Activated T-helper 1 cell treated with Interleukin-2 at 50 U/mL for 16 hours (primary cell): ENCODE measurements around the gene TM7SF3.

Source experiments
- DNase-seq: peaks from one replicate; pipeline ENCODE4 v3.0.0-alpha.2; 2020; ENCODE audit warnings: low read depth

Gene TM7SF3

GRCh38 chr12:27014859-27015729, 910 bp upstream of the TM7SF3 start:
- no peak for DNase-seq

GRCh38 chr12:27013611-27014084, 536 bp downstream of the TM7SF3 start:
- DNase-seq: no peak

GRCh38 chr12:27012982-27013255, 1.3 kb downstream of the TM7SF3 start:
- DNase-seq: no peak

GRCh38 chr12:27012239-27012981, 1.8 kb downstream of the TM7SF3 start:
- no peak for DNase-seq

GRCh38 chr12:27009881-27010301, 4.3 kb downstream of the TM7SF3 start:
- DNase-seq: no peak

GRCh38 chr12:27008081-27008480, 6.1 kb downstream of the TM7SF3 start:
- no peak for DNase-seq

GRCh38 chr12:27006797-27007467, 7.3 kb downstream of the TM7SF3 start:
- no peak for DNase-seq

GRCh38 chr12:27005495-27005894, 8.7 kb downstream of the TM7SF3 start:
- DNase-seq: no peak

GRCh38 chr12:27003421-27004381, 10.5 kb downstream of the TM7SF3 start:
- no peak for DNase-seq

- no peak for DNase-seq
Observed at GRCh38 chr12:27002141-27002540, 12.0 kb downstream of the TM7SF3 start.

GRCh38 chr12:27001663-27002062, 12.5 kb downstream of the TM7SF3 start:
- DNase-seq: no peak

- no peak for DNase-seq
Observed at GRCh38 chr12:27000961-27001360, 13.2 kb downstream of the TM7SF3 start.

- DNase-seq: no peak
Observed at GRCh38 chr12:26997003-26997402, 17.2 kb downstream of the TM7SF3 start.

GRCh38 chr12:26995706-26996105, 18.5 kb downstream of the TM7SF3 start:
- DNase-seq: no peak

GRCh38 chr12:26994109-26994508, 20.1 kb downstream of the TM7SF3 start:
- DNase-seq: no peak

- DNase-seq: no peak
Observed at GRCh38 chr12:26991826-26992225, 22.4 kb downstream of the TM7SF3 start.

GRCh38 chr12:26989873-26990272, 24.3 kb downstream of the TM7SF3 start:
- no peak for DNase-seq

GRCh38 chr12:26988703-26989102, 25.5 kb downstream of the TM7SF3 start:
- DNase-seq: no peak

GRCh38 chr12:26987634-26988424, 26.4 kb downstream of the TM7SF3 start:
- DNase-seq: no peak

- no peak for DNase-seq
Observed at GRCh38 chr12:26982866-26983265, 31.3 kb downstream of the TM7SF3 start.

GRCh38 chr12:26979733-26980132, 34.5 kb downstream of the TM7SF3 start:
- no peak for DNase-seq
